HS-5 (cell line): ENCODE results near the gene ADSS1.

Experiments
- DNase-seq: peaks from one replicate; pipeline ENCODE4 v3.0.0-alpha.2; 2012; ENCODE audit warnings: low read depth

Gene ADSS1

GRCh38 chr14:104770851-104771272 is 46.8 kb downstream of the ADSS1 start:
- no peak for DNase-seq

- no peak for DNase-seq
Observed at GRCh38 chr14:104771374-104771773, 47.3 kb downstream of the ADSS1 start.

- DNase-seq = no peak
Observed at GRCh38 chr14:104771918-104772706, 48.1 kb downstream of the ADSS1 start.

- DNase-seq = no peak
Observed at GRCh38 chr14:104772707-104773504, 48.9 kb downstream of the ADSS1 start.

- DNase-seq = no peak
Observed at GRCh38 chr14:104773505-104774452, 49.8 kb downstream of the ADSS1 start.

- DNase-seq = no peak
Observed at GRCh38 chr14:104774453-104775072, 50.5 kb downstream of the ADSS1 start.

GRCh38 chr14:104775073-104775489 is 51.1 kb downstream of the ADSS1 start:
- DNase-seq = no peak

- DNase-seq = no peak
Observed at GRCh38 chr14:104776481-104776880, 52.5 kb downstream of the ADSS1 start.

- DNase-seq = no peak
Observed at GRCh38 chr14:104776961-104777807, 53.2 kb downstream of the ADSS1 start.

GRCh38 chr14:104777808-104778249 is 53.8 kb downstream of the ADSS1 start:
- DNase-seq = no peak

- no peak for DNase-seq
Observed at GRCh38 chr14:104778694-104779331, 54.8 kb downstream of the ADSS1 start.

GRCh38 chr14:104779776-104780512 is 55.9 kb downstream of the ADSS1 start:
- DNase-seq = no peak

GRCh38 chr14:104780513-104781030 is 56.5 kb downstream of the ADSS1 start:
- DNase-seq = no peak

- no peak for DNase-seq
Observed at GRCh38 chr14:104781271-104782077, 57.4 kb downstream of the ADSS1 start.

- DNase-seq = no peak
Observed at GRCh38 chr14:104782086-104782807, 58.2 kb downstream of the ADSS1 start.

- no peak for DNase-seq
Observed at GRCh38 chr14:104782808-104783139, 58.7 kb downstream of the ADSS1 start.

GRCh38 chr14:104783484-104784217 is 59.6 kb downstream of the ADSS1 start:
- DNase-seq = no peak
